ENCODE measurements around the gene OPRM1.
A peak's percentile ranks its signal among the peaks of the same experiment; 100 is the strongest.

OPRM1 gene

DNA sequence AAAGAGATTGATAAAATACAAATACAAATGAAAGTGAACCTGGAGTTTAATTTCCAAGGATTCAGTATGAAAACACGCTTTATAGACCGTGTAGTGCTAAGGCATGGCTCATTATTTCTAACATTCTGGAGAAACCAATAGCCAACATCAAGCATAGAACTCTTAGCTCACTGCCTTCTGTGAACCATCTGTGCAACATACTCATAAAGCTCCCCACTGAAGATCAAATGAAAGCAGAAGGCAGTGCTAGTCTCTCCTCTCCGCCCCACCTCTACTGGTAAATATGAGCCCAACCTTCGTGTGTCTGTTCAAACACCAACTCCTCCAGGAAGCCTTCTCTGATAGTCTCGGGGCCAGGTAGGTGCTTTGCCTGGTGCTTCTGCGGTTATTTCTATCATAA, 163.9 kb downstream of the OPRM1 start:
- DNase-seq (ENCODE audit: low read depth in 2 of 2), result no peak

DNA sequence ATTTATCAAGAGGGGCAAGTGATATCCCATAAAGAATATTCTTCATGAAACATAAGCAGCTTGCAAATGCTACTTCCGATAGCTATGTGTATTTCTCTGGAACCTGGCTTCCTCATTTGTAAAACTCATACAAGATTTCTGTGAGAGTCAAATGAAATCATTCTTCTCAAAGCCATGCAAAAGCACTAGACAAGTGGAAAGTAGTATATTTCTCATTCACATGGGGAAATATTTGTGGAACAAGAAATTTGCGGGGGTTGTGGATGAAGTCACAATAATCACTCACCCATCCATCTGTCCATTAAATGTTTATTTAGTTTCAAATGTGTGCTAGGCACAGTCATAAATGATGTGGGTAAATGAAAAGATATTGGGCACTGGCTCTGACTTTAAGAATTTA, 167.1 kb downstream of the OPRM1 start:
- no peak for DNase-seq (ENCODE audit: low read depth in 2 of 2)

DNA sequence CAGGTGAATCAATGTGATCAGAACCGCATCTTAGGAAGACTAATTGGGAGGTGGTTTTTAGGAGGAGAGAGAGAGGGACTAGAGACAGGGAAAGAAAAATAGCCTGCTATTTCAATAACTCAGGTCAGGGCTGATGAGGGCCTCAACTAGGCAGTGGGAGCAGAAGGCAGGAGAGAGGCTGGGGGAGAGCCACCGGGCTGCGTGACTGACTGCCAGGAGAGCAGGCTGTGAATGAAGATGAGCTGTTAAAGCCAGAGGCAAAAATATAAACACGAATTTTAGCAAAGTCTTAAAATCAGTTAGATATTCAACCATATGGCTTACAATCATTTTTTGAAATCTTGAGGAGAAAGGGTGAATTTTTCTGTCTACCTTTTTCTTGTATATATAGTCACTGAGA, 168.0 kb downstream of the OPRM1 start:
- DNase-seq (ENCODE audit: low read depth in 2 of 2), result no peak

DNA sequence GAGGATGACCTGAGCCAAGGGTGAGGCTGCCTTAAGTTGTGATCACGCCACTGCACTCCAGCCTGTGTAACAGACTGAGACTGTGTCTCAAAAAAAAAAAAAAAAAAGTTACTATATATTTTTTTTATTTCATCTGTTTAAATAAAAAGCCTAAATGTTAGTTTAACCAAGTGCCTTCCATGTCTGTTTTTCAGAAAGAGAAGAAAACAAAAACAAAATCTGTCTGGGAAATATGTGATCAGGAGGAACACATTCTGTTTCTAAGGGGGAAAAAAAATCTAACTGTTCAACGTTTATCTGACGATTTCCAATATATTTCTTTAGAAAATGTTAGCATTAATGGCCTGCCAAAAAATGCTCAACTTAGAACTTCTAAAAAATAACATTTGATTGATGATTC, 170.5 kb downstream of the OPRM1 start:
- no peak for DNase-seq (ENCODE audit: low read depth in 2 of 2)

DNA sequence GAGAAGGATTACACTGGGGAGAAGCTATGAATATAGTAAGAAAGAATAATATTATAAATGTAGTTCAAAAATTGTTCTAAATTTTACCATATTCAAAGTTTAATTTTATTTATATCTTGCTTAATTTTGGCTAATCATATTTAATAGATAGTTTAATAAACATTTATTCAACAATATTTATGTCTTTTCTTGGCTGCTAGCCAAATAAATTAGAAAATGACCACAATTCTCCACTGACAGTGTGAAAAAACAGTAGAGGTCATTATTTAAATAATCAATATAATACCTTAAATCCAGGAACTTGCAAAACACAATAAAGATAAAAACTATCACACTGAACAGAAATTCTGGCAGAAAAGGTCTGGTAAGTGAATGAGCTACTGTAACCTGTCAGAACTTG, 171.6 kb downstream of the OPRM1 start:
- DNase-seq (ENCODE audit: low read depth in 2 of 2), result no peak

DNA sequence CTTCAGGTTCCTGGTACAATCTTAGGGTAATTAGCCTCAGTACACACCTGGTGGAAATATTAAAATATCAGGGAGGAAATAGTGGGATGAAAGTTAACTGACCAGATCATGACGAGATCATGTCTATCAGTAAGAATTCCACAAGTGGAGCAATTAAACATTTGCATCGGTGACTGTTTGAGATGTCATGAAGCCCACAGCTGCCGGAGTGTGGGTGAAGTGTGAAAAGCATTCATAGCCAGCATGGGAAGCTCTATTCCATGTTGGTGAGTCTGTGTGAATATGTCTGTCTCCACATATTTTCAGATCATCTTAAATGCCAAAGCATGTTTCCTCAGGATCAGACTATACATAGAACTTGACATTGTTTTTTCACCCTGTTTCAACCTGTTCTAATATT, 174.7 kb downstream of the OPRM1 start:
- no peak for DNase-seq (ENCODE audit: low read depth in 2 of 2)

DNA sequence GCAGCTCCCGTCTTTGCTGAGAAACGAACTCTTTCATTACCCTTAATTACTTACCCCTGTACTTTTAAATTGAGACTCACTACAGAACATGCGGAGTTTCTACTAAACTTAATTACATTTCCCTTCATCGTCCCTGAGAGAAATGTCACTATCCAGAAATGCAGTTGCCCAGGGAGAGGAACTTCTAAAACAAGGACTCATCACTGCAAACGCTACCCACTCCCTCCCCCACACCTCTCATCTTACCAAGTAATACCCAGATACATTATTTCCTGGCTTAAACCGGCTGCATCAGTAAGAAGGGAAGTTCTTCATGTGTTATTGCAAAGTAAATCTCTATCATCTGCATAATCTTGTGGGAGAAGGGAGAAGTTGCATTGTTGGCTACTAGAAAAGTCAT, 179.3 kb downstream of the OPRM1 start:
- no peak for DNase-seq (ENCODE audit: low read depth in 2 of 2)

DNA sequence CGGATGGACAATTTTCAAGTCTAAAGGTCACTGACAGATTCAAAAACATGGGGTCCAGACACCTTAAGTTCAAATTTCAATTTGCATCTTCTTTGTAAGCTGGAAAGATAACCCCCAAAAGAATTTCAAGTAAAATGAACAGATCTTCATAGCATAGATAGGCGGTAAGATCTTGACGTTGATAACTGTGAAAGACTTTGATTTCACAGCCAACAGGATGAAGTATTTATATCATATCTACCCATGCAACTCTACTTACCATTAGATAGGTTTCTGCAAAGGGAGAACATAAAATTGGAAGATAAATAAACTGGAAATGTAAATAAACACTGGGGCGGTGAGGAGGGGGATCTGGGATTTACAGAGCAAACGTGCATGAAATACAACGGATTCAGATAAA, 179.7 kb downstream of the OPRM1 start:
- no peak for DNase-seq (ENCODE audit: low read depth in 2 of 2)

DNA sequence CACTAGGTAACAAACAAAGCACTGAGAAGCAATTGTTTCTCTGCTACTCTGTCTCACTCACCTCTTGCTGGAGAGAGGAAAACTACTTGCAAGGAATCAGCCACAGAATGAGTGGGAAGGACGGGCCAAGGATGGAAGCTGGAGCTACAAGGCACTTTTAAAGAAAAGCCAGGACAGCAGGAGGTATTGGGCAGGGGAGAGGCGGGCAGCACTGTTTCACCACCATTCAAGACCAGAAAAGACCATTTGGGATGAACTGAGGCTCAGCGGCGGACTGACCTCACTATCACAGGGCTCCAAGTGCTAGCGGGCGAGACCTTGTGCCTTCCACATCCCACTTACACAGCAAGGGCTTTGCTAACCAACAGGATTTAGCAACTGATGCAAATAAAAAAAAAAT, 180.2 kb downstream of the OPRM1 start:
- DNase-seq (ENCODE audit: low read depth in 2 of 2), result no peak

DNA sequence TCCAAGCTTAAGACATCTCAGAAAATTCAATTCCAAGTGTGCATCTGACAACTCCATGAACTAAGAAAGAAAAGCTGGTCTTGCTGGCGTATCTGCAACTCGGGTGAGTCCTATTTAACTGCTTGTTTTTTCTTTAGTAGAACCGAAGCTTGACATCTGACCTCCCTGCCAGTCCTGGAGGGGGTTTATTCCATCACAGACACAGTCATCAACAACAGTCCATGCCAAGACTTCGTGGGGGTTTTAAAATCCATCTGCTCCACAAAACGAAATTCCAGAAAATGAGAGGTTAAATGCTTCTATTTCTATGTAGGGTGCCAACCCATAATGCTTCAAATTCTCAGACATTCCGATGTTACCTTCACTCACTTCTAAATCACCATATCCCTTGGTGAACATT, 183.7 kb downstream of the OPRM1 start:
- no peak for DNase-seq (ENCODE audit: low read depth in 2 of 2)

DNA sequence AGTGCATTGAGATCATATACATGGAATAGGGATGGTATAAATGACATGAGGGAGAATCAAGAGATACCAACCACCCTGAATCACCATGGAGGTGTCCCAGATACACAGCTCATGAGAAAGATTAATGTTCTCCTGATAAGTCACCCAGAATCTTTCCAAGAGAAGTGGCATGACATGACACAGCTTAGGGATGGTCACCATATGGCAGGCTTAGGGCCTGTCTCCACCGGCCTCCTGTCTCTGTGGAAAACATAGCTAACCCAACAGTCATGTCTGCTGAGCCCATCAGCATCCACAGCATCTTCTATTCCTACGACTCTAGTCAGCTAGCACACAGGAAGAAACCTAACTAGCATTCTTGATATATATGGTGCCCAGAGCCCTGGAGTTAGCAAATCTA, 184.3 kb downstream of the OPRM1 start:
- no peak for DNase-seq (ENCODE audit: low read depth in 2 of 2)

DNA sequence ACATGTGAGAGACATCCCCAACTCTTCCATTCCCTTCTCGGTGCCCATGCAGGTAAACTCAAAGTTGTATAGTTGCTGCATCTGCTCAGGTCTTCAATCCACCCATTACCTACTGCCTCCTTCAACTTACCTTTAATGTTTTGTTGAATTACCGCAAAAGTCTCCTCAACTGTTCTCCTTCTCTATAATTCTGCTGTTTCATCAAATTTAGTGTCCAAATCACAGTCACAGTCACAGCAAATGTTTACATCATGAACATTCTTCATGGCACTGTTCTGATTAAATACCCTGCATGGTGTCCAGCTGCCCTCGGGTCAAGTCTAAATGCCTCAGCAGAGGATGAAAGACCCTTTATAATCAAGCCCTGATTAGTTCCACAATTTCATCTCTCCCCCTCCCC, 187.4 kb downstream of the OPRM1 start:
- DNase-seq (ENCODE audit: low read depth in 2 of 2), result no peak

DNA sequence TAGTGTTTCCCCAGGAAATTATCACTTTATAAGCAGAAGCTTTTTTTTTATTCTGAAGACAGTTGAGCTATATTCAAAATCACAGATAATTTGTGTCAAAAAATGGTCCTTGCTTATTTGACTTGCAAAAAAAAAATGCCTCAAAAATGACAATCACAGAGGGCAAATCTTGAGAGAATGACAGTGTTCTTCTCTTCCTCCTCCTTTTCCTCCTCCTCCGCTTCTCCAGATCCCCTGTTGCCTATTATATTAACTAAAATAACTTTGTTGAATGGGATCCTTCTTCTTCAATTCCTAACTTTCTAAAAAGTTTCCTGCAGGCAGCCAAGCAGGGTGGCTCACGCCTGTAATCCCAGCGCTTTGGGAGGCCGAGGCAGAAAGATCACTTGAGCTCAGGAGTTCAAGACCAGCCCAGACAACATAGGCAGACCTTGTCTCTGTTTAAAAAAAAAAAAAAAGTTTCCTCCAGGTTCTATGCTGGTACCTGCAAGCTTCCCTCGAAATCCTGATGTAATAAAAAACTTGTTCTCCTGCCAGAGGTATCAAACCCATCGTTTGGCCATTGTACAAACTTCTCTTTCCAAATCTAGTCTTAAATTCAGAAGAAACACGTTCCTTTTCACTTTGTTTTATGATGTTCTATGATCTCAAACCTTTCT, 189.0 kb downstream of the OPRM1 start:
- no peak for DNase-seq (ENCODE audit: low read depth in 2 of 2)

DNA sequence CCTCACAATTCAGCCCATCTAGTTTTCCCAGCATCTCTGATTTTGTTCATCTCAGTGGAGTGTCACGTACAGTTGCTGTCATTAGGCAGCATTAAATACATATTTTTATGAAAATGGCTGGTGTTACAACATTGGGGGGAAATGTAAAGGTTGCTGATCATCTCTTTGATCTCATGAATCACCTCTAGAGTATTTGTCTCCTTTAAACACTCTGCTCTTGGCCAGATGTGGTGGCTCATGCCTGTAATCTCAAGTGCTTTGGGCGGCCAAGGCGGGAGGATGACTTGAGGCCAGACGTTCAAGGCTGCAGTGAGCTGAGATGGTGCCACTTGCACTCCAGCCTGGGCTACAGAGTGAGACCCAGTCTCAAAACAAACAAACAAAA, 189.5 kb downstream of the OPRM1 start:
- no peak for DNase-seq (ENCODE audit: low read depth in 2 of 2)

DNA sequence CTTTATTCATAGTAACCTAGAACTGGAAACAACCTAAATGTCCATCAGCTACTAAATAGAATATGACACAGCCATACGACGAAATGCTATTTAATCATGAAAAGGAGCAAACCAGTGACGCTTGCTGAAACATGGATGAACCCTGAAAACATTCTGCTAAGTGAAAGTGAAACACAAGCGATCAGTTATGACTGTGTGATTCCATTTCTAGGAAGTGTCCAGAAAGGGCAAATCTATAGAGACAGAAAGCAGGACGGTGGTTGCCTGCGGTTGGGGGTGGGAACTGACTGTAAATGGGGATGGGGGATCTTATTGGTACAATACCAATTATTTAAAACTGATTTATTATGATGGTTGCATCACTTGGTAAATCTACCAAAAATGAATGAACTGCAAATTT, 190.7 kb downstream of the OPRM1 start:
- DNase-seq (ENCODE audit: low read depth in 2 of 2), result peak; percentile 38 to 65

DNA sequence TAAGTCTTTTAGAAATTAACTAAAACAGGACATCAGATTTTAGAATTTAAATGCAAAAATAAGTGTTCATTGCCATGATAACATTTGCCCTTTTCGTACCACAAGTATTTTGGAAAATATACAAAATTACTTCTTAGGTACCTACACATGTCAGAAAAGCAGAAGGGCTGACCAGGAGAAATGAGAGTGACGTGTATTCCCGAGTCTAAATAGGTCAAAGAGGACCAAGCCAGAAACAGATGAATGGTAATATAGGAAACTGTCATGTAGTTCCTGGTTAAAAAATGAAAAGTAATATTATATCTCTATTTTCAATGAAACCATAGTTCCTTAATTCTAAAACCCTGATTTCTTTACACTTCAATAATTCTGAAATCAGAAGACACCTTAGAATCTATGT, 191.4 kb downstream of the OPRM1 start:
- DNase-seq (ENCODE audit: low read depth in 2 of 2), result no peak

DNA sequence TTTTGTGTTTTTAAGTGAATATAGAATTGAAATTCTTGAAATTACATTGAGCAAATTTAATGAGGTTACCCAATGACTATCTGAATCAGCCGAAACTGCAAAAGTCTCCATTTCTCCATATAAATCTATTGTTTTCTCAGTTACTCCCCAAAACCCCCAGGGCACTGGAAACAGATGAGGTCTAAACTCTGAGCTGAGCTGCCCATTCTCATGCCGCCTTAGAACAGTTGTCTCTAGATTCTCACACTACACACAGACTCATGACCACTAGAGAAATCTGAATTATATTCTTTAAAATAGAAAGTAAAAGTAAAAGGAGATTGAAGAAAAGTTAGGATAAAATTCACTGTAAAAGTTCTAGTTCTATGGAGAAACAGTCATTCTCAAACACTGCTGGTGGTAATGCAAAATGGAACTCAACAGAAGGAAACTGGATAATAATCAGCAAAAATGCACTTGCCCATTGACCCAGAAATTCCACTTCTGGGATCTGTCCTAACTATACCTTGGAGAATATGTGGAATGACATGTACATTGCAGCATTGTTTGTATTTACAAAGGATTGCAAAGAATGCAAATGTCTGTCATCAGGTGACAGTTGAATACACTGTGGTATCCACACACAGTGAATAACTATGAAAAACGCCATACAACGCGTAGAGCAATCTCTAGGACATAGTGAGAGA, 192.0 kb downstream of the OPRM1 start:
- no peak for DNase-seq (ENCODE audit: low read depth in 2 of 2)

DNA sequence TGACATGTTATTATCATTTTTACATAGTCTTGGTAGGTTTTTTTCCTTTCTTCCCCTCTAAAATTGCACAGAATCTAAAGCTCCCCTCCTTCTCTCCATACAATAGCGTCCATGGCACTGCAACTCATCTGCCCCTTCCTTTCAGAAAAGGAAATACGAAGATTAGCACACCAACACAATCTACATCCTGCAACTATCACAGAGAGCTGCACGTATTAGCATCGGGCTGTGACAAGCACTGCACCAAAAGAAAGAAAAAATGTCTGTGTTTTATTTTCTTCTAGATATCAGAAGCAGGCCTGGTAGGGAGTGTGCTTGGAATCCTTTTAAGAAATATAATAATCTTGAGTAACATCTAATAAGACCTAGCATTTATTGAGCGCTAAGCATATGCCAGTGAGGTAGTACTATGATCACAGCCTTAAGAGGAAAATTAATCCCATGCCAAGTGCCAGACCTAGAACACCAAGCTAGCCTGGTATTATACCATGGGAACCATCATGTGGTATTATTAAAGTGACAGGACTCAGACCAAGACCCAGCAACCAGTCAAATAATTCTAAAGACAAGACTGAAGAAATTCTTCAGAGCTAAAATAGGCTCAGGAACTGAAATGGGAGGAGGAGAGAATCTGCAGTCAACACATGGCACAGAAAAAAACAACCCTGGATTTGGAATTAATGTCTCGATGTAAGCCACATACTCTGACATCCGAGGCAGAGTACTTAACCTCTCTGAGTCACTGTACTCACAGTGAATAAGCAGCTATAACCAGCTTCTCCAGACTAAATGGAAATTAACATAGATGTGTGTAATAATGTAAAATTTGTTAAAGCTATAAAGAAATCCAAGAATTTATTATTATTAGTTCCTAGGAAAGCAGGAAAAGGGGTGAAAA, 193.2 kb downstream of the OPRM1 start:
- DNase-seq (ENCODE audit: low read depth in 2 of 2), result no peak

DNA sequence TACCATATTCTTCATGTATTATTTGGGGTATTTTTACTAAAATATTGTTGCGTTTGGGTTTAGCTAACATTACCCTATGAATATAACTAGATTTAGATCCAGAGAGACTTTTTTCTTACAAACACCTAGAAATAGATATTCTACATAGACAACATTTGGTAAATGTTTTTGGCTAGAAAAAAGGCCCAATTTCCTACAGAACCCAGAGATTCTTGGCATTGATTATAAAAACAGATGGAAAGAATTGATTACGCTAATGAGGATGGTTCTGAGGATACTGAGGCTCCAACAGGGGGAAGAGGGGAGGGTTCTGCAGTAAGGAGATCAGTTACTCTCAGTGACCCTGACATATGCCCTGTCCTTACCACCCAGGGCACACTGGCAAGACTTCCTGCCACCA, 194.3 kb downstream of the OPRM1 start:
- no peak for DNase-seq (ENCODE audit: low read depth in 2 of 2)

DNA sequence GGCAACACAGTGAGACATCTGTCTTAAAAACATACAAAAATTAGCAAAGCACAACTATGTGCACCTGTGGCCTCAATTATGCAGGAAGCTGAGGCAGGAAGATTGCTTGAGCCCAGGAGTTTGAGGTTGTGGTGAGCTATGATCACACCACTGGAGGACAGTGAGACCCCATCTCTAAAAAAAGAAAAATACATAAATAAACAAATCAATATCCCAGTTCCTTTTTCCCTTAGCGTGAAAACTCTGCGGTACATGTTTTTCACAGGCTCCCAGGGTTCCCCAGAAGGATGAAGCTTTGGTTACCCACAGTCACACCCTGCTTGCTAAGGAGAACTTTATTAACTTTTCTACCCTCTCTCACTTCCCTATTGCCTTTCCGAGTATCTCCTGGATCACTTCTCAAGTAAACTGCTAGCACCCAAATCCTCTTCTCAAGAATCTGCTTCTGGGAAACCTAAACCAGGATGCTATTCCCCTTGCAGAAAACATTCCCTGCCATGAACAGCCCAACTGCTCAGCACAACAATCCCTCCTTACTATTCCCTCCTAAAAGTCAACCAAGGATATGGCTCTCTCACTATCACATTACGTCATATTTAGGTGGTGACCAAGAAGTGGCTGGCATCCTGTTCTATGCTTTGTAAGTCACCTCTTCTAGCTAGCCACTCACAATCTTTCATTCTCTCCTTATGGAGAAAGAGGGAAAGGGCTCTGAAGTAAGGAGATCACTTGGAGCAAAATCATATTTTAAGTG, 195.2 kb downstream of the OPRM1 start:
- DNase-seq (ENCODE audit: low read depth in 2 of 2), result no peak

DNA sequence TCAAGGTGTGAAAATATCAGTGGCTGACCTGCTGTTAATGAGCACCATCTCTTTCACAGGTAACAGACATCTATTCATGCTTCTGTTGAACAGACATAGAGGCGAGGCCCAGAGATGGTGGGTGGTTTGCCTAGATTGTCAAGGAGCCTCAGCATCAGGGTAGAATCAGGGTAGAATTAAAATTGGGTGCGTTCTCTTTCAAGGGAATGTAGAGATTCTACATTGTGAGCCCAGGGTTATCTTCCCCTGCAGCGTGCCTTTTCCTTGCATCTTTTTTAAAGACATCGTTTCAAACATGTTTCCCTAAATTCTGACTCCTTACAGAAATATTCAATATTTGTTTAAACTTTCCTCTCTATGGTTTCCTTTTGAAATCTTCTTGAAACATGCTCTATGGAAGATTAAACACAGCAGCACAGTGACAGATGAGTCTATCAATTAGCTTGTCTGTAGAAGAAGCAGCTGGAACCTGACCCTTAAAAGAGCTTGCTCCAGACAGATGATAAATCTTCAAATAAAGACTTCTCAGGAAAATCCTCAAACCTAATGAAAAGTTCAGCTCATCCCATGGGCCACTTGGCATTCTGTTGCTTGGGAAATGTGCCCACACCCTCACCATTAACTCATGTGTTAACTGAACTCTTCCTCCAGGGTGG, 197.7 kb downstream of the OPRM1 start:
- no peak for DNase-seq (ENCODE audit: low read depth in 2 of 2)

DNA sequence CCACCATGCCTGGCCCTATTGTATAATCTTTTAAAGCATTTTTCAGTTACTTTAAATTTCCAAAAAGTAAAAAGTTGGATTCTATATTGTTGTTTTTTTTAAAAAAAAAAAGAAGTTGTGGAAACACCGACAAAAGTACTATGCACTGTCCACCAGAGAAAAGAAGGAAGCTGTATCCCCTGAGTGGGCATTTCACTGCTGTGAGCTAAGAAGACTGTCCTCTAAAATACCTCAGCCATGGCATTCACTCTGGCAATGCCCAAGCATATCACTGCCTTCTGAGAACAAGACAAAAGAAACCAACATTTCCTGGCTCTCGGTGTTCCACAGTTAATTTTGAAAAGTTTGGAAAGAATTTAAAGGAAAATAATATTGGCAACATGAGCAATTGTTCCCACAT, 199.8 kb downstream of the OPRM1 start:
- DNase-seq (ENCODE audit: low read depth in 2 of 2), result no peak
